ENCODE results near the gene CCDC24. TPM values are rescaled to one million over a fixed set of nuclear protein-coding genes. Genes with fewer than 3 reads are reported as not detected.

The CCDC24 gene
- total and polyA plus RNA-seq, 2 of the 13 experiments (the other 11 are each of a cell fraction or from before 2014, with no cell fraction given), result 1.4 to 2.9 TPM

DNA sequence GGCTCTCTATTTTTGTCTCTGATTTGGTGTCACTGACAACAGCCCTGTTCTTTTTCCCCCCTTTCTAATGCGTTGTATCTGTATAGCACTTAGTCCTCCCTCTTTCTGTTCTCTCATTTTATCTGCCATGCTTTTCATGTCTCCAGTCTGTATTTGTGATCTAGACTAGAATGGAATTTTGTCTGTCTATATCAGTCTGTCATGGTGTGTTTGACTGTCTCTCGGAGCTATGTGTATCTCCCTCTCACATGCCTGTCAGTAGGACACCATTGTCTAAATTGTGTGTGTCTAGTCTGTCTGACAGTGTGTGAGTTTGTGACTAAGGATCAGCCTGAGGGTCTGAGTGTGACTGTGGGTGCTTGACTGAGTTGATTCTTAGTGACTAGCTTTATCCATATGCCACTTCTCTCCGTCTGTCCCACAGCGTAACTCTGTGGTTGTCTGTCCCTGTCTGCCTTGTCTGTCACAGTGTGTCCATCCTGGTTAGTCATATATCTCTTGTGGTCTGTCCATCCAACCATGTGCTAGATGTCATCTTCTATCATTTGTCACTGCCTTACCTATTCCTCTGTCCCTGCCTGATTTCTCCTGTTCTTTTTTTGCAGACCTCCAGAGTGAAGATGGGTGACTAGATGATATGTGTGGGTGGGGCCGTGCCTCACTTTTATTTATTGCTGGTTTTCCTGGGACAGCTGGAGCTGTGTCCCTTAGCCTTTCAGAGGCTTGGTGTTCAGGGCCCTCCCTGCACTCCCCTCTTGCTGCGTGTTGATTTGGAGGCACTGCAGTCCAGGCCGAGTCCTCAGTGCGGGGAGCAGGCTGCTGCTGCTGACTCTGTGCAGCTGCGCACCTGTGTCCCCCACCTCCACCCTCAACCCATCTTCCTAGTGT lies 13.8 kb upstream of the CCDC24 start:
- H3K9me3 ChIP-seq (ENCODE audit: low read length), result no peaks in the 10 kb centered on the region
- intact Hi-C loops (cut with micrococcal nuclease; ENCODE audit: unreplicated experiment), result no loop called here
- FAIRE-seq (no peak), ATAC-seq (peak; percentile 18), DNase-seq (ENCODE audit: low spot score) (no peak)
- ChIA-PET POLR2A (interaction anchor here (0.7 to 2.4 kb wide), 13 partner anchors 8 to 328 kb away, joined by 3 to 32 read pairs (median 4); partner anchors contain the start of genes DPH2, IPO13, KDM4A and SLC6A9), CTCF (ENCODE audit: low intra/inter-chr PET ratio, low total read pairs) (no interaction called here)
- no peaks in the 10 kb centered on the region for H3K27me3 ChIP-seq (ENCODE audit: control insufficient read depth in 1 of 2, insufficient read depth in 2 of 2, low read length in 2 of 2)
- in situ Hi-C loops (cut with HindIII; ENCODE audit: extremely low pct_ligation_motif_present, low pct_unique_long_range_greater_than_20kb), result no loop called here
- peaks cover 51% of the 10 kb centered on the region for H3K79me2 ChIP-seq (ENCODE audit: insufficient read depth, low read length)
- WGBS (ENCODE audit: low lambda C conversion rate), result 54% methylated on average over 9 of the region's 9 CpGs
- peak overlapping the region; percentile 81 for H3K4me2 ChIP-seq (ENCODE audit: low read depth, low read length)
- H3K36me3 ChIP-seq (replicated peaks in 1 of 2; ENCODE audit: control insufficient read depth in 1 of 2, insufficient read depth in 2 of 2, low read length in 2 of 2), result peaks cover 5 to 23% of the 10 kb centered on the region in 2 experiments
- peak overlapping the region; percentile 88 for H3K27ac ChIP-seq (ENCODE audit: extremely low read length, insufficient read depth, low read length)
- peaks cover 71% of the 10 kb centered on the region for H3K4me1 ChIP-seq (ENCODE audit: insufficient read depth, low read length)
- no peak overlapping the region for H2AFZ ChIP-seq (ENCODE audit: low read length)
- peaks cover 4% of the 10 kb centered on the region; the same call in 1 of the 2 replicates for H4K20me1 ChIP-seq (ENCODE audit: insufficient read depth, low read length)
- no TSS peak for BruUV-seq (replicated peaks)
- no peak overlapping the region; the same call in 1 of the 2 replicates for H3K9ac ChIP-seq (ENCODE audit: insufficient read depth, low read depth, low read length)
- peak overlapping the region in 1 of 3 experiments; percentile 87; a peak in 2 of 6 replicates for H3K4me3 ChIP-seq (replicated peaks in 1 of 3; ENCODE audit: insufficient read depth in 1 of 3, low read depth in 2 of 3, low read length in 3 of 3)
- TF ChIP-seq, protein P1, sequence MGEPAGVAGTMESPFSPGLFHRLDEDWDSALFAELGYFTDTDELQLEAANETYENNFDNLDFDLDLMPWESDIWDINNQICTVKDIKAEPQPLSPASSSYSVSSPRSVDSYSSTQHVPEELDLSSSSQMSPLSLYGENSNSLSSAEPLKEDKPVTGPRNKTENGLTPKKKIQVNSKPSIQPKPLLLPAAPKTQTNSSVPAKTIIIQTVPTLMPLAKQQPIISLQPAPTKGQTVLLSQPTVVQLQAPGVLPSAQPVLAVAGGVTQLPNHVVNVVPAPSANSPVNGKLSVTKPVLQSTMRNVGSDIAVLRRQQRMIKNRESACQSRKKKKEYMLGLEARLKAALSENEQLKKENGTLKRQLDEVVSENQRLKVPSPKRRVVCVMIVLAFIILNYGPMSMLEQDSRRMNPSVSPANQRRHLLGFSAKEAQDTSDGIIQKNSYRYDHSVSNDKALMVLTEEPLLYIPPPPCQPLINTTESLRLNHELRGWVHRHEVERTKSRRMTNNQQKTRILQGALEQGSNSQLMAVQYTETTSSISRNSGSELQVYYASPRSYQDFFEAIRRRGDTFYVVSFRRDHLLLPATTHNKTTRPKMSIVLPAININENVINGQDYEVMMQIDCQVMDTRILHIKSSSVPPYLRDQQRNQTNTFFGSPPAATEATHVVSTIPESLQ (CRISPR knock-in tag; conservative IDR thresholded peaks at IDR 0.05), result no peak
- TF ChIP-seq ZNF296 (CRISPR knock-in tag; conservative IDR thresholded peaks at IDR 0.05) (no peak), MYNN (CRISPR knock-in tag; IDR thresholded peaks at IDR 0.05; ENCODE audit: low read depth) (no peak), ZNF496 (CRISPR knock-in tag; IDR thresholded peaks at IDR 0.05; ENCODE audit: insufficient replicate concordance) (no peak), IKZF5 (CRISPR knock-in tag; IDR thresholded peaks at IDR 0.05) (0 out of 2 replicates have a peak, but pooled peaks have one; percentile 27), RXRB (CRISPR knock-in tag; IDR thresholded peaks at IDR 0.05; ENCODE audit: borderline replicate concordance) (no peak), ZNF800 (CRISPR knock-in tag; IDR thresholded peaks at IDR 0.05) (no peak), BHLHE40 (IDR thresholded peaks at IDR 0.05; ENCODE audit: low read length) (no peak), ZSCAN21 (CRISPR knock-in tag; IDR thresholded peaks at IDR 0.05; ENCODE audit: borderline replicate concordance) (no peak), ARID2 (CRISPR knock-in tag; IDR thresholded peaks at IDR 0.05; ENCODE audit: borderline replicate concordance) (no peak), MIER3 (CRISPR knock-in tag; IDR thresholded peaks at IDR 0.05; ENCODE audit: borderline replicate concordance) (0 out of 2 replicates have a peak, but pooled peaks have one; percentile 10)
- TF ChIP-seq, protein P2, sequence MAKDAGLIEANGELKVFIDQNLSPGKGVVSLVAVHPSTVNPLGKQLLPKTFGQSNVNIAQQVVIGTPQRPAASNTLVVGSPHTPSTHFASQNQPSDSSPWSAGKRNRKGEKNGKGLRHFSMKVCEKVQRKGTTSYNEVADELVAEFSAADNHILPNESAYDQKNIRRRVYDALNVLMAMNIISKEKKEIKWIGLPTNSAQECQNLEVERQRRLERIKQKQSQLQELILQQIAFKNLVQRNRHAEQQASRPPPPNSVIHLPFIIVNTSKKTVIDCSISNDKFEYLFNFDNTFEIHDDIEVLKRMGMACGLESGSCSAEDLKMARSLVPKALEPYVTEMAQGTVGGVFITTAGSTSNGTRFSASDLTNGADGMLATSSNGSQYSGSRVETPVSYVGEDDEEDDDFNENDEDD (CRISPR knock-in tag; IDR thresholded peaks at IDR 0.05; ENCODE audit: borderline replicate concordance), result no peak
- TF ChIP-seq, protein P3, sequence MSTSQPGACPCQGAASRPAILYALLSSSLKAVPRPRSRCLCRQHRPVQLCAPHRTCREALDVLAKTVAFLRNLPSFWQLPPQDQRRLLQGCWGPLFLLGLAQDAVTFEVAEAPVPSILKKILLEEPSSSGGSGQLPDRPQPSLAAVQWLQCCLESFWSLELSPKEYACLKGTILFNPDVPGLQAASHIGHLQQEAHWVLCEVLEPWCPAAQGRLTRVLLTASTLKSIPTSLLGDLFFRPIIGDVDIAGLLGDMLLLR (CRISPR knock-in tag; IDR thresholded peaks at IDR 0.05), result no peak
- TF ChIP-seq, protein P4, sequence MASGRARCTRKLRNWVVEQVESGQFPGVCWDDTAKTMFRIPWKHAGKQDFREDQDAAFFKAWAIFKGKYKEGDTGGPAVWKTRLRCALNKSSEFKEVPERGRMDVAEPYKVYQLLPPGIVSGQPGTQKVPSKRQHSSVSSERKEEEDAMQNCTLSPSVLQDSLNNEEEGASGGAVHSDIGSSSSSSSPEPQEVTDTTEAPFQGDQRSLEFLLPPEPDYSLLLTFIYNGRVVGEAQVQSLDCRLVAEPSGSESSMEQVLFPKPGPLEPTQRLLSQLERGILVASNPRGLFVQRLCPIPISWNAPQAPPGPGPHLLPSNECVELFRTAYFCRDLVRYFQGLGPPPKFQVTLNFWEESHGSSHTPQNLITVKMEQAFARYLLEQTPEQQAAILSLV (CRISPR knock-in tag; IDR thresholded peaks at IDR 0.05; ENCODE audit: borderline replicate concordance), result no peak

Data from HepG2 (cell line).